ENCODE measurements around the gene MACROD2.
"Not testable (repeated sequence)": the region's sequence is repeated elsewhere in the genome, so short reads cannot be mapped to it uniquely, and the experiment has no call there.

Gene MACROD2

GRCh38 chr20:15977026-15977425 is 1981.7 kb downstream of the MACROD2 start:
- no peak for DNase-seq

- DNase-seq, result no peak
Observed at GRCh38 chr20:15977758-15978157, 1982.4 kb downstream of the MACROD2 start.

DNA sequence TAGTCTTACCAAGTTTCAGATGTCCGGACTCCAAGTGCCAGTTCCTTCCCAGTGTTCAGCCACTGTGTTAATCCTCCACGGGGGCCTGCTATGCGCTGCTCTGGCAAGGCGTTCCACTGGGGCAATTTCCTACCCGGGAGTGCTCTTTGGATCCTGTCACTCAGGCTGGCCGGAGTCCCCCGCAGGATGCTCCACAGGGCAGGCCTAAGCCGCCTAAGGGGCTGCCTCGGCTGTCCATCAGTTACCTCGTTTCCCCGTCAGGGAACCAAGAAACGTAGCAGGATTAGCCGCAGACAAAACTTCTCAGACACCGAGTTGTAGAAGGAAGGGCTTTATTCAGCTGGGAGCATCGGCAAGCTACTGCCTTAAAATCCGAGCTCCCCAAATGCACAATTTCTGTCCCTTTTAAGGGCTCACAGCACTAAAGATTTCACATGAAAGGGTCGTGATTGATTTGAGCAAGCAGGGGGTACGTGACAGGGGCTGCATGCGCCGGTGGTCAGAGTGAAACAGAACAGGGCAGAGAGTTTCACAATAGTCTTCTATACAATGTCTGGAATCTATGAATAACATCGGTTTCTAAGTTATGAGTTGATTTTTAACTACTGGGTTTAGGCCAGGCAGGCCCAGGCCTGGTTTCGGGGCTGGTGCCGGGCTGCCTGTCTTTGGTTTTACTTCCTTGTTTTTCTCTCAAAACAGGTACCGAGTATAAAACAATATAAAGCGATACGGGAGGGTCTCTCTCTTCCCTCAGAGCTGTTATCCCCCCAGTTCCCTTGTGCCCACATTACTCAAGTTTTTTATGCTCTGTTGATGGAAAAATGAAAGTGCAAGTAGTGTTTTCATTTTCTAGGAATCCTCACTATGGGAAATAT is 1990.4 kb downstream of the MACROD2 start:
- not testable (repeated sequence) for DNase-seq

GRCh38 chr20:15986690-15987089 is 1991.4 kb downstream of the MACROD2 start:
- no peak for DNase-seq

DNA sequence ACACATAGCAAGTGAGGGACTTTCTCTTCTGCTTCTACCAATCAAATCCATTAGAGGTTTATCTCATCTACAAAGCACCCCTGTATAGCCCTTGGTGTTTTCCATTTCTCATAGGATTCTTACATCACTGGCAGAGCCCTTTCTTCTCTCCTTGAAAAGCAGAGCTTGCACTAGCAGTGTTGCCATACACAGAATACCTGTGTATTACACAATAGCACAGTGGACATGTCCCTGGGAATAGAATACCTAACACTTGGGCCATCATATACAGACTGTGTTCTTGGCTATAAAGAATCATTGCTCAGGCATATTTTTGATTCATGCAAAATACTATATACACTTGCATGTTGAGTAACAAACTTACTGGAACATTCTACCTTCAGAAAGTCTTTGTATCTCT is 1996.0 kb downstream of the MACROD2 start:
- no peak for DNase-seq

GRCh38 chr20:15992564-15992963 is 1997.2 kb downstream of the MACROD2 start:
- no peak for DNase-seq

- no peak for DNase-seq
Observed at GRCh38 chr20:16000112-16000511, 2004.8 kb downstream of the MACROD2 start.

GRCh38 chr20:16001286-16001685 is 2006.0 kb downstream of the MACROD2 start:
- no peak for DNase-seq

DNA sequence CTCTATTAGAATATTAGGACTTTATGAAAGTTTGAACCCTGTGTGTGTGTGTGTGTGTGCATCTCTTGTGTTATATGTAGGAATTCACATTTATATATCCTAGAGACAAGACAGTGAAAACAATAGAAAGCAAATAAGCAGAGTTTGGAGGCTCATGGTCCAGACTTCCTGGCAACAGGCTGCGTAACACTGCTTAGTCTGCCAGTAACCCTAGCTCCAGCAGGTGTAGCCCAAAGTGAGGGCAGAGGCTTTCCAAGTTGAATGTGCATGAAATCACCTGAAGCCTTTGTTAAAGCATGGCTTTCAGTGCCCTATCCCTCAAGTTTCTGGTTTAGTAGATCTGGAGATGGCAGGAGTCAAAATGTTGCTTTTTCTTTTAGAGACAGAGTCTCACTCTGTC is 2008.0 kb downstream of the MACROD2 start:
- DNase-seq, result no peak

DNA sequence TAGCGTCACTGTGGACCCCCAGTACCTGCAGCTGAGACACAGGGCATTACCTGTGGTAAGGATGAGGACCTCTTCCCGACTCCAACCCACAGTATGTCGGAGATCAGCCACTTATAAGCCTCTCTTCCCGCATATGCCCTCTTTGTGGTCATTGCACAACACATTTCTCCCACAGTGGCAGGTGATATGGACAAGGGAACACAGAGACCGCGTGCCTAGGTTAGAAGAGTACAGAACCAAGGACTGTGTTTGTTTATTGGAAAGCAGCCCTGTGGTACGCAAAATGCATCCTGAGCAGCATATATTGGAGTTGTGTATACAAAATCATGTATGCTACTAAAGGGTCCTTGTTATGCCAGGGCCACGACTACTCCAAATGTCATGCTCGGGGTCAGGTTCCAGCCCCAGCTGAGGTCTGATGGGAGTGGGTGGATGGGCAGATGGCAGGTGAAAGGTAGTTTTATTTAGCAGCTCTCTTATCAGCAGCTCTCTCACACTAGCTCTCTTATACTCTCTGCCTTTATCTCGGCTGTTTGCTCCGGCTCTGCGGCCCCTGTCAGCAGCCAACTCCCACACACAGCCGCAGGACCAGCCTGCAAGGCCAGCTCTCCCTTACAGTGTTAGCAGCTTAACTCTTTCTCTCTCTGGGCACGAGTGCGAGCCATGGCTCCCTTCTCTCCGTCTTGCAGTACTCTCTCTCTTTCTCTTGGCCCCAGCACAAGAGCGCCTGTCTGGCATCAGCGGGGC is 2009.0 kb downstream of the MACROD2 start:
- DNase-seq, result no peak

- DNase-seq, result no peak
Observed at GRCh38 chr20:16005021-16005914, 2010.0 kb downstream of the MACROD2 start.

GRCh38 chr20:16005915-16006493 is 2010.7 kb downstream of the MACROD2 start:
- DNase-seq, result no peak

DNA sequence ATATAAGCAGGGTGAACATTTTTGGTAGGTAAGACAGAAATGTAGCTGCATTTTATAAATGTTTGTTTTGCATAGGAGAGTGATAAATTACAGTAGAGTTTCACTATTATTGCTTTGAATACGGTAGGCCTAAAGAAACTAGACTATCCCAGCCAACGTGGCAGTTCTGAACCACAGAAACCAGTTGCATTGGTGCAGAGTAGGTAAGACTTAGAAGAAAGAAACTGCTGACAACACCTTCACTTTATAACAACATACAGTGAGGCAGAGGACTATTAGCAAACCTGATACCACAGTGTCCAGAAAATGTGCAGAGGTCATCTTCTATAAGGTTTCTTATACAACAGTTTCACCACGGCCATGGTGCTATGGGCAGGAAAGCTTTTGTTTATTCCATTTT is 2011.8 kb downstream of the MACROD2 start:
- no peak for DNase-seq

- no peak for DNase-seq
Observed at GRCh38 chr20:16007962-16008361, 2012.6 kb downstream of the MACROD2 start.

DNA sequence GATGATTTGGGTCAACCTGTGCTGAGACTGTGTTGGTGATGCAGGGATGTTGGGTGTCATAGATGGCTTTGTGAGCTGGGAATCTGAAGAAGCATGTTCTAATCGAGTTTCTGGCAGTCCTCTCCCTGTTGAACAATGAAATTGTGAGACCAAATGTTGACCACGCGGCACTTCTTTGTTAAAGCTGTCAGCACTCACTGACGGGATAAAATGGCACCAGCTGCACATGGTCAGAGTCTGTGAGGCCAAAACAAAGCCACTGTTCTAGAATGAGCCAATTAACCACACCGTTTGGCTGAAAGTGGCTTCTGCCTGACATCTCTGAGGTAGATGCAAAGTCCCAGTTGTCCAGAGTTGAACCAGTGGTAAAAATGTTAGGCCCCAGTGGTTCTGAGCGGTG is 2015.7 kb downstream of the MACROD2 start:
- no peak for DNase-seq

DNA sequence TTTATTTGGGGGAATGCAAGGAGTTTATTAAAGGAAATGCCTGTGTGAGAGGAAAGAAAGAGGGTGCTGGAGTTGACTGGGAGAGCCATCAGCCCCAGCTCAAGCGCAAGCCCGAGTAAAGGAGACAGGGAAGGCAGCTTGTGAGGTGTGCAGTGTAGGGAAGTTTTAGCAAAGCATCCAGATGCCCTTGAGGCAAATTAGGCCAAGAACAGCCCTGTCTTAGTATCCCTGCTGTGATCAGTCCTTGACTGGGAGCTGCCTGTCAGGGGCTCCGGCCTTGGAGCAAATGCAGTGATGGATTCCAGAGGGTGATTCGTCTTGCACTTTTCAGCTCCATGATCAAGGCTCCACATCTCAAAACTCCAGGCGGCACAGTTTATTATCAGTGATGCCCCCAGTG is 2016.2 kb downstream of the MACROD2 start:
- DNase-seq, result no peak

DNA sequence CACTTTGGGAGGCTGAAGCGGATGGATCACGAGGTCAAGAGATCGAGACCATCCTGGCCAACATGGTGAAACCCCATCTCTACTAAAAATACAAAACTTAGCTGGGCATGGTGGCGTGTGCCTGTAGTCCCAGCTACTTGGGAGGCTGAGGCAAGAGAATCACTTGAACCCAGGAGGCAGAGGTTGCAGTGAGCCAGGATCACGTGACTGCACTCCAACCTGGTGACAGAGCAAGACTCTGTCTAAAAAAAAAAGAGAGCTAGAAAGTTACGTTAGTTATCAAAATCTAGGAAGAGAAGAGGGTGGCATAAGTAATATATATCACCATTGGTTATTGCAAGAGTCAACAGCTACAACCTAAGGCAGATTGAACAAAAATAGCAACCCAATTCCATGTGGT is 2017.6 kb downstream of the MACROD2 start:
- not testable (repeated sequence) for DNase-seq

GRCh38 chr20:16013631-16014030 is 2018.3 kb downstream of the MACROD2 start:
- DNase-seq, result no peak

DNA sequence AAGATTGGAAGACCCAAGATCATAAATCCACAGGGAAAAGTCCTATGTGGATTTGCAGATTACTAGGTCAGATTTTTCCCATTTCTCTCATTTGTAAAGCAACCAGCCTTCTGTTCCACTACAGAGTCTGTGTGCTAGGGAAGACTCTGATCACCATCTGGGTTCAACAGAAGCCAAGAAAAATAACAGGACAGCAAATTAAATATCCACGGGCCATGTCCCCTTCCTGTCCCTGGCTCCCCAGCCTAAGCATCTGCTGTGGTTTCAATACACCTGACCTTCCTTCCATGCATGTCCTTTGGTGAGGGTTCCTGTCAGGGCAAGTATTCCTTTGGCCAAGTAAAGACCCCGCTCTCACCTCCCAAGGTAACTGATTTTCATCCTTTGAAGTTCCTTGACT is 2019.1 kb downstream of the MACROD2 start:
- DNase-seq, result no peak

- no peak for DNase-seq
Observed at GRCh38 chr20:16017656-16018055, 2022.3 kb downstream of the MACROD2 start.

- no peak for DNase-seq
Observed at GRCh38 chr20:16018881-16019280, 2023.6 kb downstream of the MACROD2 start.

DNA sequence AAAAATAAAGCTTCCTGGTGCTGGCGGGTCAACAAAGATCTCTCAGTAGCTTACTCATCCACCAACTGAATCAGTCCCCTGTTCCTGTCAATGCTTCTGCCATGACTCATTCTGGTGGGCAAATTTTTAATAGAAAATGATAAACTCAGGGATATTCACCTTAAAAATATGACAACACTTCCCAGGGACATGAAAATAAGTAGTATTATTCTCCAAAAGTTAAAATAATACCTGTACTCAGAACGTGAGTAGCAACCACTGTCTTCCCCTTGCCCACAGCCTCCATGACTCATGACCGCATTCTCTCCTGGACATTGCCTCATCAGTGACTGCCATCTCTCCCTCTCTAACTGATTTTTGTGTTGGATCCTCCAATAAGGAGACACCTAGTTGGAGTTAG is 2025.7 kb downstream of the MACROD2 start:
- no peak for DNase-seq

DNA sequence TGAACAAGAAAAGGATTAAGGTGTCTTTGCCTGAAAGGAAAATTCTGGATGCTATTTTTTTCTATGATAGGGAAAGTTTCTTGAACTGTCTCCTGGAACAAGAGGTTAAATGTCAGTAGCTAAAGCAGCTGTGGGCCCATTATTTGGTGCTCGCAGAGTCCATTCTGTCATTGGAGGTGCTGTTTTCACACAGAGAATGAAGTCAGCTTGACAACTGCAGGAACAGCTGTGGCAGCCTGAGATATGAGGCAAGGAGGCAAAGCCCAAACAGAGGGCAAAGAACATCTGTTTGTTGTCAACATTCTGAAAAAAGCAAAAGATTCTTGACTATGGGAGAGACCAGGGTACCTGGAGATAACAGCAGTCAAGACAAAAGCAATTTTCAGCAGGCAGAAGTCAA is 2029.8 kb downstream of the MACROD2 start:
- DNase-seq, result no peak
